Ecto neural progenitor cell (in vitro differentiated cells): ENCODE data around the gene FRRS1L.

Source experiments
- DNase-seq: peaks from one replicate; pipeline ENCODE4 v3.0.0-alpha.2; 2018; ENCODE audit warnings: low spot score

The FRRS1L gene

DNA sequence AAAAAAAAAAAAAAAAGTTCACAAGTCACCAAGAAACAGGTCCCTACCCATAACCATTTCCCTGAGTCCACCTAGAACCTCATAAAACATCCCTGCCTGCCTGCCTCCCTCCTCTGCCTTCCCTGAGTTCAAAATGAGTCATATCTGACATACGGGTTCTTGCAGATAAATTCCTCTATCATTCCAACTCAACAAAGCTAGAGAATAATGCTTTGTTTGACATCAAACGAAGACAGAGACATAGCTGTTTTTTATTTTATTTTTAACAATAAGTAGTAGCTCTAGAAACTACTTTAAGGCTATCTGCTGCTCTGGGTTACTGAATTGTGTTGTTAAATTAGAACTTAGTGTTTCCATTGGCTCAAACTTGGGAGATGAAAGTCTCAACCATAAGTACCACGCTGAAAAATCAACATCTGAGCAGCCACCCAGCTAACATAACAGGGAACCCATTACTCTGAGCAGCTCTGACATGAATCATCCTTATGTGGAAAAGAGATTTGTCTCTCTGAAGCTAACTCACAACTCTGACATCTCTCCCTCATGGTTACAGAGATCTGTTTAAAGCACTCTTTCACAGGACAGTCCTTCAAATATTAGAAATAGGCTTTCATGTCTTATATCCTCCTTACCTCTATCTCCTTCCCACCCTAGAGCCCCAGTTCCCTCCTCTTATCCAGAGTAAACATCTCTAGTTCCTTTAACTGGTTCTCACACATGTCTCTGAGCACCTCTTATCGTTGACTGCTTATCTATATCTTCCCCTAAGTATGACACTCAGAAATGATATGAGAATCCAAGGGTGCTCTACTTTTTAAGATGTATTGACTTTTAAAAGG is 59.4 kb downstream of the FRRS1L start:
- no peak for DNase-seq

DNA sequence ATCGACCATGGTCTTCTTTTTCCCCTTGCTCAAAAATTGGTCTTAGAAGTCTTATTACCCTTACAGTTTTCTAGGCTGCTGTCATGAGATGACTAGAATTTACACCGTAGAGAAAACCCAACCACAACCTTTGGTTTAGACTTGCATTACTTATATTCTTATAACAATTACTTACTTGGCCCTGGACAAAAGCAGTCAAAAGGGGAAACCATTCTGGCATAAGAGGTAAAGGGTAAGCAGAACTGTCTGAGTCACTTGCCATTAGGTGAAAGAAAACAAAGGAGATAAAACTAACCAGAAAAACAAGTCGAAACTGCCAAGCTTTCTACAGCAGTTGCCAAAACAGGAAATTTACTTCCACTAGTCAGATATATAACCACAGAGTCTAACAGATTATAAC is 65.2 kb downstream of the FRRS1L start:
- DNase-seq: no peak

DNA sequence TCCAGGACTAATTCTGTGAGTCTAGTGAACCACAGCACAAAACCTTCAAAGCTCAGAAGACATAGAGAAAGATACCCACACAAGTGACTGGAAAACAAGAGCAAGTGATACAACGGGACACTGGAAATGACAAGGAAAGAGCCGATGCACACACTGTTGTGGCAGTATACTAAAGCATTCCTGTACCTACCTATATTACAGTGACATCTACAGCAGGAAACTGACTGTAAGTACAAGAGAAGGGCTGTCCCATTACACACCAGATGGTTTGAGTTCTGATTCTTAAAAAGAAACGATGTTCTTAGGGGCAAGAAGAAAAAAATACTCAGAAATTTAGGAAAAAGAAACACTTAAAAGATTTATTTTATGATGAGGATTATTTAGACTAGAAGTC is 65.8 kb downstream of the FRRS1L start:
- no peak for DNase-seq

DNA sequence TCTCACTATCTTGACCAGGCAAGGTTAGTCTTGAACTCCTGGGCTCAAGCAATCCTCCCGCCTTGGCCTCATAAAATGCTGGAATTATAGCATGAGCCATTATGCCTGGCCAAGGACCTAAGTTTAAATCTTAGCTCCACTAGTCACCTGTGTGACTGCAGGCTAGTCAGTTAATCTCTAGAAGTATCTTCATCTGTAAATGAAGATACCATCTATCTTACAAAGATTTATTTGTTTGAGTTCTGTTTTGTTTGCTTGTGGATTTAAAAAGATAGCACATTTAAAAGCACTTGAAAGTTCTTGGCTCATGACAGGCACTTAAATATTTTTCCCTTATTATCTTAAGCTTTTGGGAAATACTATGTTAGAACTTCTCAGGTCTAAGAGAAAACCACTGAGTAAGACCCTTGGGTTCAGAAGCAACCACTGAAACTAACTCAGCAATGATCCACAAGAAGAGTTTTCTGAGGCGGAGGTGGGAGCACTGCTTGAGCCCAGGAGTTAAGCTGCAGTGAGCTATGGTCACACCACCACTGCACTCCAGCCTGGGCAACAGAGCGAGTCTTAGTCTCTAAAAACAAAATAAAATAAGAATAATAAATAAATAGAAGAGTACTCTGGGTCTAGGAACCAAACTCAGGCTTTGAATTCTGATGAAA is 66.4 kb downstream of the FRRS1L start:
- no peak for DNase-seq

DNA sequence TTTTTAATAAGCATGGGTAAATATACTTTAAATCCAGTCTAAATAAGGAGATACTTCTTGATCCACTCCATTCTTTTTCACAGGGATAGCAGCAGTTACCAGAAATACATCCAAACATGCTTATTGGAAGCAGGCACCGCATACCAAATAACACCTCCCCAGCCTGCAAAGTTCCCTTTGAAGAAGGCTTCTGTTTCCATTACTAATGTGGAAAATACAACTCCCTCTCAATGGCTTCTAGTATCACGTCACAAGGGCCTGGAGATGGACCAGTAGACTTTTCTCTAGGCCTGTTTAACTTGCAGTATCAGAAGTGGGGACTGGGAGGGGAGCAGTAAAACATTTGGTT is 68.1 kb downstream of the FRRS1L start:
- no peak for DNase-seq

DNA sequence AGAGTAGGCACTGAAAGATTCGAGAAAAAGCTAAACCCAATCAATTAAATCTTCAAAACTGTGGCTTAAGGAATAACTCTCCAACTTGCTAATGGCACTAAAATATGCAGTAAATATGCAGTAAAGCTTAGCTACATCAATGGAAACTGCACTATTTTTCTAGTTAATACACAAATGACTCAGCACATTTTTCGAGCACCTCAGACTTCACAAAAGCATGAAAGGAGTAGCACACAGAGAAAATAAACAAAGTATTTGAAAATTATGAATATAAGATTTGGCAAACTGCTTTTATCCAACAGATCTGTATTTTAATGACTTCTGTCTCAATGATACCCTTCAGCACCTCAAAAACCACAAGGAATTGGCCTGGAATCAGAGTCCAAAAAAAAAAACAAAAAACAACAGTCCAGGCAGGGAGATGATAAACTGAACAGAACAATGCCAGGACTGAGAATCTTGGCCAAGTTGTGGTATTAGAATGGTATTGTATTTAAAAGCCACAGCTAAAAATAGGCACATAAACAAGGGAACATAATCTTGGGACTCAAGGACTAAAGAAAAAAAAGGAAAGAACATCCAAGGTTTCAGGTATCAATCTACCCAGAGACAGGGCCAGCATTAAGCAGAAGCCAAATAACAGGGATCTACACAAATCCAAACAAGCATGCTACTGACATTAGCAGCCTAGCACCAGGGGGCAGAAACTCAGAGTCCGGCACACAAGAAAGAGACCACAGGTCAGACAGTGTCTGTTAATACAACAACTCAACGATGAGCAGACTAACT is 68.7 kb downstream of the FRRS1L start:
- peak; percentile 55 for DNase-seq

DNA sequence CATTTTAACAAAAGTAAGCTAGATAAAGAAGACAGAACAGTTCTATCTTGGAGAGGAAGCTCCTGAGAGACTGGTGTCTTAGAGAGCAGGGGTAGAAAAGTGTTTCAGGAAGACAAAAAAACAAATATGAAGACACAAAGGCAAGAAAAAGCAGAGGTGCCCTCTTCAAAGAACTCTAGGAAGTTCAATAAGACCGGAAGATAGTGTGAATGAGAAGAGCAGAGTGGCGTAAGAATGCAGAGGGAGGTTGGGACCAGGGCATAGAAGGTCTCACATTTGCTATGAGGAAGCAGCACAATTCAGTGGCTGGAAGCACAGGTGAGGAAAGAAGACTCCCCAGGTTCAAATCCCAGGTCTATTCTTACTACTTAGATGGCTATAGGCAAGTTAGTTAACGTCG is 69.9 kb downstream of the FRRS1L start:
- no peak for DNase-seq

DNA sequence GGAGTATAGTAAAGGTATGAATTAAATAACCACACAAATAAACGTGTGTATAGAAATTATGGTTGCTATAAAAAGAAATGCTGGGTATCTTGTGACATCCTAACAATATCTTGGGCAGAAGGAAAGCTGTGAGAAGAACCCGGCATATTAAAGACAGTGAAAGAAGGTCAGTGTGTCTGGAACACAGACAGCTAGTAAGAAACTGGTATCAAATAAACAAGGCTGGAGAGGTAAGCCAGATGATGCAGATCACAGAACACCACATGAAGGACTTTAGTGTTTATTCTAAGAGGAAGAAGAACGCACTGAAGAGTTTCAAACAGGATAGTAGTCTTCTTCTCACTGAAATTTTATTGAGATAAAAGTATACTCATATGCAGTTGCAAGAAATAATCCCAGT is 71.7 kb downstream of the FRRS1L start:
- DNase-seq: no peak

DNA sequence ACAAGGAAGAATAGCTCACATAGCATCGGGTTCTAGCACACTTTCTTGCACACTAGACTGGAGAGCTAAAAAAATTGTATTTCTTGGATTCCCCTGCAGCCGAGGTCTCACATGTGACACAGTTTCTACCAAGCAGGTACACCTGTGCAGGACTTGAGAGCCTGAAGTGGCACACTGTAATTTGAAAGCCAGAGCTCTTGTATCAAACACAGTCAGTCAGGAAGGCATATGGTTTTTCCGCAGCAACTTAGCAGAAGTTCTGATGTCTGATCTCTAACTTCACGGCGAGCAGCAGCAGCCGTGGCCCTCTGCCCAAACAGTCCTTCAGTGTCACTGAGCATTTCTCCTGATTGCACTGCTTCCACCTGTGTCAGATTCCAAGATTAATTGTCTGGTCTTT is 72.8 kb downstream of the FRRS1L start:
- DNase-seq: no peak

DNA sequence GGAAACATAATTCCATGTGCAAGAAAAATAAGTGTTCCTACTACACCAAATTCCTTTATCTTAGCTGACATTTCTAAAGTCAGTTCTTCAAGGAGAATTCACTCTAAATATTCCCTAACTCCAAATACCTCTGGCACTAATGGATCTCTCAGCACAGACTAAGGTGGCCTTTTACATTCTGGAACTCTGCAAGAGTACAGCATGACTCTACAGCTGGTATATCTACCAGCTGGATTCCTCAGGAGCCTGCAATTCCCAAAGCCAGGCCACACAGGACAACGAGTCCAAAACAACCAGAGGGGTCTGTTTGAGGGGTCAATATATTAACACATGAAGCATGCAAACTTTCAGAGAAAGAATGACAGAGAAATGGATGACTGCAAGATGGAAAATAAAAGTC is 74.5 kb downstream of the FRRS1L start:
- no peak for DNase-seq

DNA sequence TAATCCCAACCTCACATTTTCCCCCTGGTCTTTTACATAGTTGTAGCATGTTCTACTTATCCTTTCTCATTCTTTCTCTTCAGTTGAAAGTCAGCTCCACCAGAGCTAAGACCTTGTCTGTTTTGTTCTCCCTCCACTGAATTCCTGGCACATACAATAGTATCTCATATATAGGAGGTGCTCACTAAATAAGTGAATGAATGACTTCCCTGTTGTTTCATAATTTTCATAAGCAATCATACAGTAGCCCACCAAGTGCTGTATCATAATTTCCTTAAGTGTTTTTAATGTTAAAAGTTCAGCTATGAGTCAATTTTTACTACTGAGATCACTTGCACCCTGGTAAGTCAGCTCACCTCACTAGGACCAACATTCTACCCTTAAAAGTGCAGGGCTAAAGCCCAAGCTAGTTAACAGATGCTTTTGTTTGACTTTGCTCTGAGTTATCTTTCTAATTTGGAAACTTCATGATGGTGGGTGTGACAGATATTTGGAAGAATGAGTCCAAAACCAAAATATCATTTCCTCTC is 74.9 kb downstream of the FRRS1L start:
- no peak for DNase-seq

DNA sequence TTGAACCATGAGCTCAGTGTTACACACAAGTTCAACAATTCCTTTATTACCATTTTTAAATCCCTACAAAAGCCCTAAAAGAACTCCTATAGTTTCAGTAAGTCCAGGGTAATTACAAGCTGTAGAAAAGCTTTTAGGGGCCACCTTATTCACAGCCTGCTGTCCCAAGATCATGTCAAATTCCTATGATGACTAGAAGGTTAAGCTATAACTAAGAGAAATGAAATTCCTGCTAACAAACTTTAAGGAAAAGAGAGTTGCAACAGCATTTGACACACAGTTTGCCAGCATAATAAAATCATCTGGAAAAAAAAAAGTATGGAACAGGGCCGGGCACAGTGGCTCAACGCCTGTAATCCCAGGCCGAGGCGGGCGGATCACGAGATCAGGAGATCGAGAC is 78.8 kb downstream of the FRRS1L start:
- no peak for DNase-seq

DNA sequence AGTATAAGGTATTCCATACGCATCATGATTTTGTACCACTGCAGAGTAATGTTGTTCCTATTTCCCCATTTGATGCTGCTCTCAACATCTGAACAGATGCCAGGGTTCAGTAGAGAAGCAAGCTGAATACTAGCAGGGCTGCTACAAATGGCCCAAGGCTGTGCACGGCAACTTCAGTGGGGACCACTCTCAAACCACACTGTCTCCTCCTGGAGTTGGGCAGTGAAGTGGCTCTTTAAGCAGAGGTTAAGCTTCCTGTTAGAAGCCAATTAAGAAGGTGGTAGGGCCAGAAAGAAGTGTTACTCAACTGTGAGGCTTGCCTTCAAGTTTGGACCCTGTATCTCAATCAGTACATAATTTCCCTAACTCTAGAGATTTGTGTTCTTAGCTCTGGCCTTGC is 79.3 kb downstream of the FRRS1L start:
- DNase-seq: no peak

DNA sequence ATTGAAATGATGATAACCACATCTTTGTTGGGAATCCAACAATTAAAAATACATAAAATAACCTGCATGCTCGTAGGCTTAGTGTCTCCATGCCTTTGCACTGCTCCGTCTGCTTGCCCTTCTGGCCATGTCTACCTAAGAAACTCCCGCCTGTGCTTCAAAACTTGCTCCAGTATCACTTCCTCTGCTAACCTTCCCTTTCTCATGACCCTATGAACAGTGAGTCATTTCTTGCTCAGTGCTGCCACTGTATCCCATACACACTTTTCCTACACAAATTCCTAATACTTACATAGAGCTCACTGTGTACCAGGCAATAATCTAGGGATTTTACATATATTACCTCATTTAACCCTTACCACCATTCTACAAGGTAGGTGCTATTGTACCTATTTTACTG is 80.8 kb downstream of the FRRS1L start:
- no peak for DNase-seq

DNA sequence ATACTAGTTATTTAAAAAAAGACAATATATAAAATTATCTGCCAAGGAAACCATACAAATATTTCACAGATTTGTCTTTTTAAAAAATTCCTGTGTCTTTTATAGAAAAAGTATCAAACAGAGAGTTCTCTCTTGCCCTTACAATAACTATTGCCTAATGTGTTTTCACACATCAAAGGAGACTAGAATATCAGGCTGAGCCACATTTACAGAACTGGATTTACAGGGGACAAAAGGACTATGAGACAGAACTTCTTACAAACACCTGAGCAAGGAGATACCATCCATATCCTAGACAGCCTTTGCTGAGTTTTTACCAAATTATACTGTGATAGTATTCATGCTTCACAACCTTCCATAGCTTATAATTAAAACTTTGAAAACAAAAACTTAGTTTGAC is 81.5 kb downstream of the FRRS1L start:
- DNase-seq: no peak

DNA sequence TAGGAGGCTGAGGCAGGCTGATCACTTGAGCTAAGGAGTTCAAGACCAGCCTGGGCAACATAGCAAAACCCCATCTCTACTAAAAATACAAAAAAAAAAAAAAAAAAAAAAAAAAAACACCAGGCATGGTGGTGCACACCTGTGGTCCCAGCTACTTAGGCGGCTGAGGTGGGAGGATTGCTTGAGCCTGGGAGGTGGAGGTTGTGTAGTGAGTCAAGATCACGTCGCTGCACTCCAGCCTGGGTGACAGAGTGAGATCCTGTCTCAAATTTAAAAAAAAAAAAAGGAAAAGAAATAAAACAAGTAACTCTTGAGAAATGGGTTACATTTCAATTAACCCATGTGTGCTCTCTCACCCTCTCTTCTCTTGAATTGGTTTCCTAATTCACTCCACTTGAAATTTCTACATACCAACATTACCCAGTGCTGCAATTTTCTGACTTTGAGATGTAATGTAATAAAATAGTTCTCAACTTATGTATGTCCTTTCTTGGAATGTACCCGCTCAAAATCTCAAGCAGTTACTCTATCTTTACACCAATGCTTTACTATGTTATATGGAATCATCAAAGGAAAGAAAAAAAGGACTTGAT is 83.1 kb downstream of the FRRS1L start:
- no peak for DNase-seq

DNA sequence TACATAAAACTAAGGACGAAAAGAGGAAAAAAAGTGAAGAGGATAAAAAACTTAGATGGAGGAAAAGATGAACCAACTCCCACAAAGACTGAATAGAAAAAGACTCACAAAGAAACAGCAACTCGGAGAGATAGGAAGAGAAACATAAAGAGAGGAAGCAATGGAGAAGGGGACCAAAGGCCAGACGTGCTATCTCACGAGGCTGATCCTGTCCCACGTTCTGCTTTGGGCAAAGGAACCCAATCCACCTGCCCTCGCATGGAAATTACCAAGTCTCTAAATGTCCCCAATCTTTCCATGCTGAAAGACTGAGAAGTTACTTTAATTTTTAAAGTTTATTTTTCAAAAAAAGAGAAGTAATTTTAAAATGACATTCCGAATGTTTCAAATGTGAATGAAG is 83.9 kb downstream of the FRRS1L start:
- no peak for DNase-seq

DNA sequence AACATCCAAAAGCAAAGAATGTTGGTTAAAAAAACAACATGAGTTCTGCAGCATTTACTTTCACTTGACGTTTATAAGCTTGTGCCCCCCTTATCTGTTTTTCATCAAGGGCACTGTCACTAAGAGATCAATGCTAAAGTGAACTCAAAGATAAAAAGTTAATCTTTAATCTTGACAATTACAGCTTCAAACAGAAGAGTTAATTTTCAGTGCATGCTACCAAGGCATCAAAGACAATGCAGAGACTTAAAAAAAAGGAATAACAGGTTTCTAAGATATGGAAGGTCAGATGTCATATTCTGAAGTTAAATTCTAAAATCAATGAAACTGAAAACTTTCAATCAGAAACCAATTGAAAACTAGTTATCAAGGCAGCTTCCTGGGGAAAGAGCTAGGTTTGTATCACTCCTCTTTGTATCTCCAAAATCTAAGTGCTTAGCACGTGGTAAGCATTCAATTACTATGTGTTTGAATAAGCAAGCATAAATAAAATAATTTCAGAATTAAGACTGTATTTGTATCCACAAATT is 84.9 kb downstream of the FRRS1L start:
- DNase-seq: no peak
